Activated CD8-positive, alpha-beta T cell treated with anti-CD3 and anti-CD28 coated beads, Interleukin-2, amount 10 ng/mL, durations not matched to agents 7 days and 5 days (primary cell): Measurements from ENCODE around the gene PRMT9. TPM values are rescaled to one million over a fixed set of nuclear protein-coding genes. Genes with fewer than 3 reads are reported as not detected.

Experiments used
- ATAC-seq: fragments of 150-1000 bp; cut with Tn5 transposase; one replicate; pipeline ENCODE4 v1.10.0; 2021; ENCODE audit warnings: moderate library complexity
- CTCF ChIA-PET: fragments of 350-600 bp; sonication (Branson Sonifier 250); formaldehyde crosslinking; loops from one replicate; lab custom pipeline; 2021; ENCODE audit warnings: antibody characterized with exemption; lab: Charles Lee
- POLR2A ChIA-PET: fragments of 350-600 bp; sonication (Branson Sonifier 250); formaldehyde crosslinking; loops from one replicate; lab custom pipeline; 2021; ENCODE audit warnings: antibody characterized with exemption; lab: Charles Lee
- DNase-seq: peaks from one replicate; pipeline ENCODE4 v3.0.0-alpha.2; 2020
- H3K27ac Mint-ChIP-seq: one replicate; pipeline ENCODE4 v1.8.0; 2021; ENCODE audit warnings: mild to moderate bottlenecking, mixed read lengths
- H3K27me3 Mint-ChIP-seq: one replicate; pipeline ENCODE4 v1.8.0; 2021; ENCODE audit warnings: low read depth, mixed read lengths
- H3K36me3 Mint-ChIP-seq: one replicate; pipeline ENCODE4 v1.8.0; 2021; ENCODE audit warnings: low read depth, mixed read lengths
- H3K4me1 Mint-ChIP-seq: one replicate; pipeline ENCODE4 v1.8.0; 2021; ENCODE audit warnings: low read depth, mixed read lengths
- H3K4me3 Mint-ChIP-seq: one replicate; pipeline ENCODE4 v1.8.0; 2021; ENCODE audit warnings: mild to moderate bottlenecking, mixed read lengths
- H3K9me3 Mint-ChIP-seq: one replicate; pipeline ENCODE4 v1.8.0; 2022; ENCODE audit warnings: mixed read lengths; ENCODE audit not compliant: insufficient read depth
- total RNA-seq, 2 experiments: library from RNA; stranded (reverse); gene quantifications; one replicate each; pipeline ENCODE4 v1.2.3, GENCODE V29; 2021

Gene PRMT9
- total RNA-seq, 2 experiments from 2014 or later, result 12.5 to 13.4 TPM

DNA sequence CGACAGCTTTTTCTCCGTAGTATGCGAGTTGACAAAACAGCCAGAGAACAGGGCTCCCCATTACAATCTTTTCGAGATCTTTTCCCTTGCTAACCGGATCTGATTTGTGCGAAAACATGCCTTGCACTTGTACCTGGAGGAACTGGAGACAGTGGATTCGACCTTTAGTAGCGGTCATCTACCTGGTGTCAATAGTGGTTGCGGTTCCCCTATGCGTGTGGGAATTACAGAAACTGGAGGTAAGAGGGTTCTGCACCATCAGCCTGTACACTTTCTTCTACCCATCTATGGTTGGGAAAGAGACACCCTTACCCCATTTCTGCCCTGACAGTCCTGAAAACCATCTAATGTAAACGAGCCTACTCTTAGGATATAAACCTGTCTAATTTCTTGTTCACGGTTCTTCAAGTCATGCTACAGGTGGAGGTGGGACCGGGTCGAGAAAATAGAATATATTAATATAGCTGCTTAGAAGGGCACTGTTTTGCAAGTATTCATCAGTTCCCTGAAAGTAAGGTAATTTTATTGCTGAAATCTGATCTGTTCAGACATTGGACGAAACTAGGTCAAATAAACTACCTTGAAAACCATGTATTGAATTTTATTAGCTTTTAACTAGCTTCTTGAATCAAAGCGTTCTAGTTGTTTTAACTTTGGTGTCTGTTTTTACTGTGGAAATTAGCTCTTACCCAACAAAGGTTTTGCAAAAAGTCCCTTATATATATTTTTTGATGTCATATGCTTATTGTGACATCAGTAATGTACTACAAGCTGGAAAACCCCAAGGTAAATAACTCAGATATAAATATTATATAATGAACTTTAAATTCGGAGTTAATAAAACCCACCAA is 65.9 kb downstream of the PRMT9 start:
- peak overlapping the region; percentile 94 for H3K27ac Mint-ChIP-seq
- ChIA-PET CTCF (interaction anchor here (0.6 to 4.2 kb wide), 9 partner anchors 11 to 1475 kb away, joined by 3 to 69 read pairs (median 4); partner anchors contain the start of genes ARHGAP10 and PRMT9), POLR2A (interaction anchor here (0.5 to 2.8 kb wide), 8 partner anchors 21 to 249 kb away, joined by 3 to 32 read pairs (median 6); partner anchors contain the start of genes ARHGAP10 and PRMT9)
- no peak for DNase-seq
- no peaks in the 10 kb centered on the region for H3K9me3 Mint-ChIP-seq
- H3K4me3 Mint-ChIP-seq, result peak overlapping the region; percentile 86
- H3K27me3 Mint-ChIP-seq, result peaks cover 8% of the 10 kb centered on the region
- peak; percentile 7 for ATAC-seq
- peaks cover 22% of the 10 kb centered on the region for H3K36me3 Mint-ChIP-seq
- peaks cover 25% of the 10 kb centered on the region for H3K4me1 Mint-ChIP-seq

DNA sequence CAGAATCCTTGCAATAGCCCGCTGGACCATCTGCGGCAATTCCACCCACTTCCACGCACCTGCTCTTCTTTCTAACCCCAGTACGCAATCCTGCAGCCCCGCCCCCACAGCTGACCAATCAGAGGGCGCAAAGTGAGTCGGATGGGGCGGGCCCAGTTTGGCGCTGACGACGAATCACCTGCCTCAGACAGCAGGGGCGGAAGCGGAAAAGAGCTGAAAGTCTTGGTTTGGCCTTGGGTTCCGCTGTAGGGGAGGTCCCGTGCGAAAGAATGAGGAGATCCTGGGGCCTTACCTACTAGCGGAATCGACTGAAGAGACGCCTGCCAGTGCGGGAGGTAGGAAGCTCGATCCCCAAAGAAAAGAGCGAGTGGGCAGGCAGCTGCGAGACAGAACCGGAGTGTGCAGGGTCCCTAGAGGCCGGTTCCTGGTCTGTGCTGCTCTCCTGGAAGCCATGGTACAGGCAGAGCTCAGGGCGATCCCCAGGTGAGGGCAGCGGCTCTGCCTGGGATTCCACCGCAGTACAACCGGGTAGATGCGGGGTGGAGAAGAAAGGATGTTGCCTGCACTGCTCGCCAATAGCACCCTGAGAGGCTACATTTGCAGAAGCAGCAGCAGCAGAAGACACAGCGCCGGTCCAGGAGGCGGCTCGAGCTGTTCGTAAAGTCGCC is 66.7 kb downstream of the PRMT9 start, which contains the start of gene TMEM184C:
Gene TMEM184C (plus strand): TSS at position 225 of the 668 bp plus-strand sequence. CDS start 560 bp downstream, outside the sequence.
- DNase-seq, result peak; percentile 99
- CTCF ChIA-PET, result interaction anchor here (0.6 to 4.2 kb wide), 11 partner anchors 11 to 1474 kb away, joined by 3 to 69 read pairs (median 4); partner anchors contain the start of genes ARHGAP10 and PRMT9
- no peaks in the 10 kb centered on the region for H3K9me3 Mint-ChIP-seq
- H3K36me3 Mint-ChIP-seq, result peaks cover 17% of the 10 kb centered on the region
- peak within 1 kb of the TSS; percentile 86 for H3K4me3 Mint-ChIP-seq
- ATAC-seq, result peak; percentile 99
- H3K27ac Mint-ChIP-seq, result peak within 1 kb of the TSS; percentile 94
- POLR2A ChIA-PET, result interaction anchor here (0.5 to 2.8 kb wide), 12 partner anchors 16 to 826 kb away, joined by 3 to 32 read pairs (median 4); partner anchors contain the start of genes ARHGAP10 and PRMT9
- peaks cover 14% of the 10 kb centered on the region for H3K27me3 Mint-ChIP-seq
- peaks cover 22% of the 10 kb centered on the region for H3K4me1 Mint-ChIP-seq

DNA sequence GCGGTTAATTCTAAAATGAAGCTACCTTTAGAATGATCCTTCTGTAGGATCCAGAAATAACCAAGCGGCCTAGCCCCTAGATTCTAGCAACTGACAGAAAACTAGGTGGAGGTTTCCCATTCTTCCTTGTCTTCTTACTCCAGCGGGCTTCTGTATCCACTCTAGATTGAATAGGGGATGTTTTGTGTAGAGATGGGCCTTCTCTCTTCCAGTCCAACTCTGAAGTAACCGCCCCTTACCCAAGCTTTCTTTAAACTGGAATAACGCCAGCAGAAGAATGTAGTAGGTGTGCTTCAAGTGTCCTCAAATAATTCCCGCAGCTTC is 67.2 kb downstream of the PRMT9 start:
- peaks cover 17% of the 10 kb centered on the region for H3K27me3 Mint-ChIP-seq
- ATAC-seq, result no peak
- POLR2A ChIA-PET, result interaction anchor here (0.6 to 2.8 kb wide), 9 partner anchors 17 to 826 kb away, joined by 3 to 32 read pairs (median 5); partner anchors contain the start of genes ARHGAP10 and PRMT9

DNA sequence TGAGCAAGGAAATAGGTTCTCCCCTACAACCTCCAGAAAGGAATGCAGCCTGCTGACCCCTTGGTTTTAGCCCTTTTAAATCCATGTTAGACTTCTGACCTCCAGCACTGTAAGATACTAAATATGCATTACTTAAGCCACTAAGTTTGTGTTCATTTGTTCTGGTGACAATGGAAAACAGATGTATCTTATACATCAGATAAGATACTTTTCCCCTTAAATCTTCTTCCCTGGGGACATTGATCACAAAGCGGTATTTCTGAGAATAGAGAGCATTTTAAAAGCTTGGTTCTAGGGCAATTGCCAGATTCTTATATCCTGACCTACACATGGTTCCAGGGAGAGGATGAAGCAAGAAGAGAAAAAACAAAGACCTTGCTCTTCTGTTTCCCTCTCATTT is 73.3 kb downstream of the PRMT9 start:
- ATAC-seq (no peak), DNase-seq (no peak)
- H3K36me3 Mint-ChIP-seq, result no peaks in the 10 kb centered on the region
- no peak overlapping the region for H3K27ac Mint-ChIP-seq
- no peaks in the 10 kb centered on the region for H3K9me3 Mint-ChIP-seq
- ChIA-PET POLR2A (no interaction called here), CTCF (no interaction called here)
- H3K27me3 Mint-ChIP-seq, result peaks cover 25% of the 10 kb centered on the region
- H3K4me3 Mint-ChIP-seq, result no peak overlapping the region
- H3K4me1 Mint-ChIP-seq, result no peaks in the 10 kb centered on the region

More for the DNA sequence above, 67.2 kb downstream of the PRMT9 start:
- DNase-seq, result no peak
- Mint-ChIP-seq H3K36me3 (peaks cover 17% of the 10 kb centered on the region), H3K27ac (peak overlapping the region; percentile 94), H3K9me3 (no peaks in the 10 kb centered on the region), H3K4me3 (peak overlapping the region; percentile 86), H3K4me1 (peaks cover 22% of the 10 kb centered on the region)
- CTCF ChIA-PET, result interaction anchor here (1.1 to 4.2 kb wide), 9 partner anchors 11 to 250 kb away, joined by 3 to 69 read pairs (median 5); partner anchors contain the start of genes ARHGAP10 and PRMT9

DNA sequence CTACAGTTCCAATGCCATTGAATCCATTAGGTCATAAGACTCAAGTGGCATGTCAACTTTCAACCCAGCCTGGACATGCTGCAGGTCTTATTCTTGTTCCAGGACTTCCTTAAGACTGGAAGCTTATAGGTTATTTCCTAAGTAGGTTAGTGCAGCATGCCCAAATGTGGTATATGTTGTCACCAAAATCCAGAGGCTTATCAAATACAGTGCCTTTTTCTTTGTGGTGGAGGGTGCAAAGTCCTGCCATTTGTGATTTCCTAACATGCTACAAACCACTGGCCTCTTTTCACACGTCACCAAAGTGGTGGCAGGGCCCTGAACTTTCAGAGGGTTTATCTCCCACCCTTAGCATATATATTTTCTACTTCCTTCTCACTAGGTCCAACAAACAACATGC is 76.5 kb downstream of the PRMT9 start:
- Mint-ChIP-seq H3K4me3 (no peak overlapping the region), H3K27ac (no peak overlapping the region), H3K27me3 (peaks cover 15% of the 10 kb centered on the region), H3K4me1 (no peaks in the 10 kb centered on the region), H3K36me3 (no peaks in the 10 kb centered on the region), H3K9me3 (no peaks in the 10 kb centered on the region)
- ATAC-seq (no peak), DNase-seq (no peak)
- ChIA-PET CTCF (interaction anchor here (1.0 to 1.2 kb wide), 2 partner anchors 10 to 259 kb away, joined by 3 to 4 read pairs; no protein-coding TSS in a partner anchor), POLR2A (no interaction called here)

DNA sequence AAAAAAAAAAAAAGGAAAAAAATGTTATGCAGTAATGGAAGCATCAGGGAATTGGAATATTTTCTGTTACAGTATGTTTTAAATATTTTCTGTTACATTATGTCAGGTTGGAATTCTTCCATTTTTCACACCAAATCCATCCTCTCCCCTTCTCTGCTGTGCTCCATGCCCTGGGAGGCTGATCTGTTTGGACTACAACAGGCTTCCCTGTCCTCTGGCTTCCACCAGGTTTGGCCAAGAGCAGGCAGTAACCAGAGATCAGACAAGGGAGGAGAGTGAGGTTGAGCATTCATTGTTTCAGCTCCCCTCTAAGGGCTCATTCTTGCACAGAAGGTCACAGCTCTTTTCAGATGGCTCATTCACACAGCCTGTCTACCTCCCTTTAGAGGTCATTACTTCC is 78.5 kb downstream of the PRMT9 start:
- CTCF ChIA-PET, result interaction anchor here (0.9 kb wide), 1 partner anchor 103 kb away, joined by 3 read pairs; no protein-coding TSS in a partner anchor
- POLR2A ChIA-PET, result no interaction called here
- no peaks in the 10 kb centered on the region for H3K36me3 Mint-ChIP-seq
- no peak overlapping the region for H3K4me3 Mint-ChIP-seq
- no peak overlapping the region for H3K27ac Mint-ChIP-seq
- ATAC-seq, result no peak
- DNase-seq, result no peak
- H3K9me3 Mint-ChIP-seq, result no peaks in the 10 kb centered on the region
- no peaks in the 10 kb centered on the region for H3K4me1 Mint-ChIP-seq
- H3K27me3 Mint-ChIP-seq, result peaks cover 10% of the 10 kb centered on the region

DNA sequence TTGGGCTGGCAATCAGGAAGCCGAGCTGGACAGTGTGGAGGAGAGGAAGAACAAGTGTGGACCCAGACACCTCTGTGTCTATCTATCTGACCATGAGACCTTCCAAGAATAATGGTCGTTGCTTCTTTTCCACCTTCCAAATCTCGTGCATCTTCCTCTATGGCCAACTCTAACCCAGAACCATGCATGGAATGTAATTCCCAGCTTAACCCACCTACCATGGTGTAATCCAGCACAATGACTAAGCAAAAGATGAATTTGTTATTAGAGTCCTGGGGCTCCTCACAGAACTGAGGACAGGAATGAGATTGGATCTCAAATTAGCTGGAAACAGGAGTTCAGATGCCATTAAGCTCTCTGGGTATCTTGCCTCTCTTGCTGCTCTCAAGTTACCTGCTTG is 84.2 kb downstream of the PRMT9 start:
- H3K4me3 Mint-ChIP-seq, result no peak overlapping the region
- no peaks in the 10 kb centered on the region for H3K9me3 Mint-ChIP-seq
- CTCF ChIA-PET, result interaction anchor here (1.4 to 2.0 kb wide), 2 partner anchors 10 to 267 kb away, joined by 5 to 10 read pairs; no protein-coding TSS in a partner anchor
- H3K4me1 Mint-ChIP-seq, result no peaks in the 10 kb centered on the region
- POLR2A ChIA-PET, result no interaction called here
- DNase-seq, result no peak
- H3K36me3 Mint-ChIP-seq, result no peaks in the 10 kb centered on the region
- peaks cover 3% of the 10 kb centered on the region for H3K27me3 Mint-ChIP-seq
- ATAC-seq, result no peak
- H3K27ac Mint-ChIP-seq, result no peak overlapping the region

DNA sequence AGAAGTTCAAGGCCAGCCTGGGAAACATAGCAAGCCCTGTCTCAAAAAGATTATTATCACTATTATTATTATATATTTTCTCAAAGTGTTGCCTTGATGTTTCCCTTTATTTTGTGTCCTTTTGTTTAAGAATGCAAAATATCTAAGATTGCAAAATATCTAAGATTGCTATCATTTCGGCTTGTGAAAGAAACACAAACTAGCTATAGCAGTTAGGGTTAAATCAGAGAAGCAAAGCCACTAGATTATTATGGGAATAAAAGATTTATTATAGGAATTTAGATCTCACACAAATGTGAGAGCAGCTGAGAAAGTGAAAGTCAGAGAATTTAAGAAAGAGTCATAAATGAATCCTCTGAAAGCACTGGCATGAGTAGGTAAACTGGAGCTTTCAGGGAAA is 84.8 kb downstream of the PRMT9 start:
- CTCF ChIA-PET, result interaction anchor here (1.4 to 2.0 kb wide), 2 partner anchors 9 to 267 kb away, joined by 5 to 10 read pairs; no protein-coding TSS in a partner anchor
- Mint-ChIP-seq H3K27ac (no peak overlapping the region), H3K9me3 (no peaks in the 10 kb centered on the region), H3K27me3 (peaks cover 3% of the 10 kb centered on the region), H3K4me1 (peaks cover 3% of the 10 kb centered on the region), H3K36me3 (no peaks in the 10 kb centered on the region), H3K4me3 (no peak overlapping the region)
- no peak for ATAC-seq
- DNase-seq, result no peak
- POLR2A ChIA-PET, result no interaction called here

DNA sequence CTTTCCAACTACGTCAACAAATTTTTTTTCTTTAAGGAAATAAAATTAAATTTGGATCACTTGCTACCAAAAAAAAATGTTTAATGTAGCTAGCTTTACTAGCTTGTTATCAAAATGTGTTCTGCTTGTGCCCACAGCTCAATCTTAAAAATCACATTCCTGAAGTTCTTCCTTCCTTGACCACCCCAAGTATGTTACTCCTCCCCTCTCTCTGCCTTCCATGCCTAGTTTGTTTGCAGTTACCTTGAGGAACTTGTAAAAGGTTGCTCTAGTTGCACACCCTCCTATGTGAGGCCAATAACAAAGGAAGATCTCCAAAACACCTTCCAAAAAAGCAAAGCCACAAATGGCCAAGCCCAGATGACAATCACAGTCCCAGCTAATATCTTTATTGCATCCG is 86.4 kb downstream of the PRMT9 start:
- DNase-seq (no peak), ATAC-seq (no peak)
- H3K9me3 Mint-ChIP-seq, result no peaks in the 10 kb centered on the region
- no peaks in the 10 kb centered on the region for H3K36me3 Mint-ChIP-seq
- H3K27me3 Mint-ChIP-seq, result peaks cover 12% of the 10 kb centered on the region
- CTCF ChIA-PET, result interaction anchor here (1.0 to 4.8 kb wide), 6 partner anchors 9 to 269 kb away, joined by 3 to 58 read pairs (median 3); no protein-coding TSS in a partner anchor
- no peak overlapping the region for H3K27ac Mint-ChIP-seq
- H3K4me3 Mint-ChIP-seq, result no peak overlapping the region
- peaks cover 5% of the 10 kb centered on the region for H3K4me1 Mint-ChIP-seq
- POLR2A ChIA-PET, result interaction anchor here (1.9 kb wide), 1 partner anchor 20 kb away, joined by 5 read pairs; the partner anchor contains the start of gene TMEM184C

DNA sequence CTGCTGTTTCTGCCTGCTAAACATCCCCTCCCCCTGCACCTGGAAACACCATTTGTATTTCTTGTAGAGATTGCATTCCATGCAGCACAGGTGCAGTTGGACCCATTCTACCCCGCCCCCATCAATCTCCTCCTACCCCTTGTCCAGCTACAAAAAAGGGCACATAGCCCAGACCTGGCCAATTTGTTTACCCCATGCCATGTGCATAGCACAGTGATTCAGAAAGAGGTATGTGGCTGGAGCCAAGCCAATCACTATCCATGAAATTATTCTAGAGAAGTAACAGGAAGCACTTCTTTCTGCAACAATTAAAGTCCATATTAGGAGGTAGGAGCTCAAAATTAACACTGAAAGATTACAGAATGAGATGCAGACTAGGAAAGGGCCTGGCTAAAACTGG is 87.0 kb downstream of the PRMT9 start:
- Mint-ChIP-seq H3K27me3 (peaks cover 12% of the 10 kb centered on the region), H3K36me3 (no peaks in the 10 kb centered on the region), H3K27ac (no peak overlapping the region), H3K9me3 (no peaks in the 10 kb centered on the region), H3K4me3 (no peak overlapping the region), H3K4me1 (peaks cover 5% of the 10 kb centered on the region)
- ATAC-seq, result no peak
- CTCF ChIA-PET, result interaction anchor here (0.6 to 4.8 kb wide), 6 partner anchors 8 to 272 kb away, joined by 3 to 58 read pairs (median 3); no protein-coding TSS in a partner anchor
- DNase-seq, result no peak
- POLR2A ChIA-PET, result interaction anchor here (1.9 kb wide), 1 partner anchor 21 kb away, joined by 5 read pairs; the partner anchor contains the start of gene TMEM184C

DNA sequence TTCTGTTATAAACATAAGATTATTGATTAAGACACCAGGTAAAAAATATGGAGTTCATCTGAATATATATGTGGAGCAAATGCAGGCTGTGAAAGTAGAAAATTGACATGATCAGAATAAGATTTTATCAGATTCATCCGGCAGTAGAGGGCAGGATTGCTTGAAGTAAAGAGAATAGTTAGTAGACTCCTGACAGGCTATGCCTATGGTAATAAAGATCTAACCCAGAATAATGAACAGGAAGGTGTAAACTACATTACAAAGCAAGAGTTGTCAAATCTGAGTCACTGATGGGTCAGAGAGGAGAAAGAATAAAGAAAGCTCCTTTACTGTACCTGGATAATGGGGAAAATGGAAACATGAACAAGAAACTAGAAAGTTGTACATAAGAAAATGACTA is 87.6 kb downstream of the PRMT9 start:
- H3K36me3 Mint-ChIP-seq, result no peaks in the 10 kb centered on the region
- H3K27me3 Mint-ChIP-seq, result peaks cover 12% of the 10 kb centered on the region
- H3K4me1 Mint-ChIP-seq, result peaks cover 5% of the 10 kb centered on the region
- DNase-seq (no peak), ATAC-seq (no peak)
- no peaks in the 10 kb centered on the region for H3K9me3 Mint-ChIP-seq
- POLR2A ChIA-PET, result interaction anchor here (0.6 to 1.9 kb wide), 2 partner anchors 21 to 117 kb away, joined by 5 to 6 read pairs; partner anchors contain the start of gene TMEM184C
- no peak overlapping the region for H3K4me3 Mint-ChIP-seq
- H3K27ac Mint-ChIP-seq, result no peak overlapping the region
- CTCF ChIA-PET, result interaction anchor here (1.2 to 4.8 kb wide), 4 partner anchors 19 to 270 kb away, joined by 3 to 58 read pairs (median 3); no protein-coding TSS in a partner anchor
